Left ventricle myocardium inferior (tissue), 1 donor: ENCODE data around the gene EFHD1. TPM values are rescaled to one million over a fixed set of nuclear protein-coding genes. Genes with fewer than 3 reads are reported as not detected.
"Not testable (repeated sequence)": the region's sequence is repeated elsewhere in the genome, so short reads cannot be mapped to it uniquely, and the experiment has no call there.

Experiments
- DNase-seq: peaks from one replicate; pipeline ENCODE4 v3.0.0-alpha.2; 2020
- H3K27ac ChIP-seq: fragments of 200-600 bp; replicated peaks from 2 replicates; pipeline ENCODE4 v1.8.0; 2021
- H3K27me3 ChIP-seq: fragments of 200-600 bp; 2 replicates; pipeline ENCODE4 v1.8.0; 2021; ENCODE audit warnings: low read depth
- H3K36me3 ChIP-seq: fragments of 200-600 bp; 2 replicates; pipeline ENCODE4 v1.8.0; 2021
- H3K4me1 ChIP-seq: fragments of 200-600 bp; 2 replicates; pipeline ENCODE4 v1.8.0; 2021
- H3K4me3 ChIP-seq: fragments of 200-600 bp; 2 replicates; pipeline ENCODE4 v1.8.0; 2021; ENCODE audit warnings: mild to moderate bottlenecking, moderate library complexity
- H3K9me3 ChIP-seq: fragments of 200-600 bp; replicated peaks from 2 replicates; pipeline ENCODE4 v1.8.0; 2021
- CTCF ChIP-seq: fragments of 200-600 bp; IDR thresholded peaks from 2 replicates; pipeline ENCODE4 v1.8.0; 2021; ENCODE audit warnings: antibody characterized with exemption, mild to moderate bottlenecking, borderline replicate concordance
- intact Hi-C: fragments of 100-400 bp; cut with micrococcal nuclease; formaldehyde crosslinking; loops from one replicate; pipeline ENCODE4 v1.11.0; 2022
- total RNA-seq: library from RNA; stranded (reverse); fragmentation: NEBNext Ultra II Directional; extraction: Animal tissue kit (Norgen Biotek cat#: 25700); gene quantifications from one replicate; pipeline ENCODE4 v1.2.1, GENCODE V29; 2021
- donor health status: DM: no; HTN: yes; CAD: no; lungs with severe emphysema.

Gene EFHD1
- total RNA-seq, 1 donor from 2014 or later: 29.7 TPM

- DNase-seq: peak; percentile 65
- intact Hi-C loops: no loop called here
- Histone ChIP-seq H3K4me1 (peaks cover 9% of the 10 kb centered on the region), H3K27me3 (no peaks in the 10 kb centered on the region), H3K9me3 (peaks cover 4% of the 10 kb centered on the region), H3K4me3 (no peak overlapping the region), H3K27ac (peak overlapping the region; percentile 58), H3K36me3 (no peaks in the 10 kb centered on the region)
- peak; percentile 30 for TF ChIP-seq CTCF
Measured at GRCh38 chr2:232689152-232689910, 55.9 kb downstream of the EFHD1 start.

DNA sequence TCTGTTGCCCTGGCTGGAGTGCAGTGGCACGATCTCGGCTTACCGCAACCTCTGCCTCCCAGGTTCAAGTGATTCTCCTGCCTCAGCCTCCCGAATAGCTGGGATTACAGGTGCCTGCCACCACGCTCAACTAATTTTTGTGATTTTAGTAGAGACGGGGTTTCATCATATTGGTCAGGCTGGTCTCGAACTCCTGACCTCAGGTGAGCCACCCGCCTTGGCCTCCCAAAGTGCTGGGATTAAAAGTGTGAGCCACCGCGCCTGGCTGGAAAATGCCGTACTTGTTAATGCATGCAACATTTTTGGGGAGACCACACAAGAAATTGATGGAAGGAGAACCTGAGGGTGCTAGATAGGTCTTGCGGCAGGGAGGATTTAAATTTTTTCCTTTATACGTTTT is 57.7 kb downstream of the EFHD1 start:
- DNase-seq, H3K27ac ChIP-seq, H3K4me3 ChIP-seq, intact Hi-C loops, H3K27me3 ChIP-seq, H3K4me1 ChIP-seq, H3K9me3 ChIP-seq, H3K36me3 ChIP-seq: not testable (repeated sequence)

DNA sequence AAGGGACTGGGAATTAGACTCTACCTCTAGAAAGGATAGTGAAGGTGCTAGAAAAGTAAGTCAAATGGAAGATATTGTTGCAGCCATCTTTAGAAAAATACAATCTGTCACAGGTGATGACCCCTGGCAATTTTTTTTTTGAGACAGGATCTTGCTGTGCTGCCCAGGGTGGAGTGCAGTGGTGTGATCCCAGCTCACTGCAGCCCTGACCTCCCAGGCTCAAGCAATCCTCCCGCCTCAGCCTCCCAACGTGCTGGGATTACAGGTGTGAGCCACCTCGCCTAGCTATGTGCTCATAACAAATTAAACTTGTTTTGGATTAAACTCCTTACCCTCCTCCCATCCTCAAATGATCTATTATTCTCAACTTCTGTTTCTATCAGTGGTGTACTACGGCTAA is 59.9 kb downstream of the EFHD1 start:
- no peak overlapping the region for H3K4me3 ChIP-seq
- H3K27me3 ChIP-seq: no peaks in the 10 kb centered on the region
- peaks cover 26% of the 10 kb centered on the region for H3K4me1 ChIP-seq
- DNase-seq: no peak
- H3K27ac ChIP-seq: no peak overlapping the region
- peaks cover 4% of the 10 kb centered on the region for H3K9me3 ChIP-seq
- intact Hi-C loops: no loop called here
- TF ChIP-seq CTCF: no peak
- no peaks in the 10 kb centered on the region for H3K36me3 ChIP-seq

- Histone ChIP-seq H3K4me1 (peaks cover 50% of the 10 kb centered on the region), H3K4me3 (peak overlapping the region; percentile 94), H3K27me3 (no peaks in the 10 kb centered on the region), H3K36me3 (no peaks in the 10 kb centered on the region), H3K27ac (peak overlapping the region; percentile 92), H3K9me3 (no peaks in the 10 kb centered on the region)
- no peak for DNase-seq
- intact Hi-C loops: no loop called here
- no peak for TF ChIP-seq CTCF
Measured at GRCh38 chr2:232696609-232697058, 63.2 kb downstream of the EFHD1 start.

DNA sequence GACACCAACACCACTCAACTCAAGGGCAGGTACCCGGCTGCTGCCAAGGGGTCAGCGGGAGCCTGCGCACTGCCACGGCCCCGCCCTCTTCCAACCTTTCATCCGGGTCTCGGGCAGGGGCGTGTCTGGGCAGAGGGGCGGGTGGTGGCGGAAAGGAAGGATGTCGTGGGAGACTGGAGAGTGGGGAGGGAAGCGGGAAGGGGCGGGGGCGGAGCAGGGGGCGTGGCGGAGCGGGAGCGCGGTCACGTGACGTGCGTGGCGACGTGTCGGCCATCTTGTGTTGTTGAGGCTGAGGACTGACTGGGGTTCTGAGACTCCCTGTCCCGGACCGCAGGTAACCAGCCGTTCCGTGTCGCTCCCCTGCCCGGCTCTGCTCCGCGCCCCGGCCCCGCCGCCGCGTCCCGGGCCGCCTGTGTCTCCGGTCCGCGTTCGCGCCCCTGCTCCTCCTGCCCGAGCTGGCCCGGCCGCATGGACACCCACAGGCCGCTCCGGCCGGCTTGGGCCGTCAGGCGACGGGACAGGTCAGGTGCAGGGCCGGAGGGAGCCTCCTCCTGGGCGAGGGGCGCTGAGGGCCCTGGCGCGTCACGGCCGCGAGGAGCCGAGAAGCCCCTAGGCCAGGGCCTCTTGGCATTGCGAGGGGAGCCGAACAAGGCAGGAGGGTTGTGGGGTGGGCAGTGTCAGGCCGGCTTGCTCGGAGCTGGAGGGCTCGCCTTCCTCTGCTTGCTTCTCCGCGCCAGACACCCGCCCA is 63.8 kb downstream of the EFHD1 start, which contains the start of gene GIGYF2:
Gene GIGYF2, plus strand, starts transcription at position 273 of the 748 bp plus-strand sequence. CDS start 37,867 bp downstream, outside the sequence.
- intact Hi-C loops: no loop called here
- no peak for TF ChIP-seq CTCF
- H3K9me3 ChIP-seq: no peaks in the 10 kb centered on the region

GRCh38 chr2:232697807-232698110 is 64.4 kb downstream of the EFHD1 start:
- peak overlapping the region; percentile 92 for H3K27ac ChIP-seq
- H3K27me3 ChIP-seq: no peaks in the 10 kb centered on the region
- no peaks in the 10 kb centered on the region for H3K36me3 ChIP-seq
- TF ChIP-seq CTCF: no peak
- no peak for DNase-seq
- intact Hi-C loops: no loop called here
- H3K4me3 ChIP-seq: peak overlapping the region; percentile 94
- peaks cover 59% of the 10 kb centered on the region for H3K4me1 ChIP-seq
- H3K9me3 ChIP-seq: no peaks in the 10 kb centered on the region

More for the DNA sequence above, 63.8 kb downstream of the EFHD1 start, which contains the start of gene GIGYF2:
- H3K27me3 ChIP-seq: no peaks in the 10 kb centered on the region
- H3K27ac ChIP-seq: peak within 1 kb of the TSS; percentile 92
- no peaks in the 10 kb centered on the region for H3K36me3 ChIP-seq
- peak within 1 kb of the TSS; percentile 94 for H3K4me3 ChIP-seq
- peak; percentile 97 for DNase-seq
- H3K4me1 ChIP-seq: peaks cover 54% of the 10 kb centered on the region
